Prostate gland (tissue), 2 donors: ENCODE data around the gene RASL10A.

Experiments
- CTCF ChIP-seq, 4 experiments: fragments of 200-600 bp in 2 of 4; fragments of 450-650 bp in 2 of 4; sonication (generic) in 2 of 4; IDR thresholded peaks; 1 replicate in 3 of 4; 2 replicates in 1 of 4; pipeline ENCODE4 v1.5.1; 2016 to 2019; ENCODE audit warnings: antibody characterized with exemption in 4 of 4, mild to moderate bottlenecking in 2 of 4, moderate library complexity in 2 of 4
- POLR2A ChIP-seq: fragments of 450-650 bp; IDR thresholded peaks from one replicate; pipeline ENCODE4 v1.6.1; 2016; ENCODE audit warnings: antibody characterized with exemption, mild to moderate bottlenecking

GRCh38 chr22:29311464-29312217, 3.9 kb downstream of the RASL10A start:
- TF ChIP-seq POLR2A (no peak), CTCF (IDR thresholded peaks at IDR 0.05) (no peak)
